GM19395 (cell line): ENCODE results near the gene LACTB.
"Not testable (repeated sequence)": the region's sequence is repeated elsewhere in the genome, so short reads cannot be mapped to it uniquely, and the experiment has no call there.

ENCODE experiments used
- ATAC-seq: cut with Tn5 transposase; IDR thresholded peaks from one replicate; pipeline ENCODE4 v1.9.1; 2021; ENCODE audit warnings: mild to moderate bottlenecking, moderate library complexity; ENCODE audit not compliant: unreplicated experiment

The LACTB gene

GRCh38 chr15:63089260-63090043 lies 32.2 kb upstream of the LACTB start:
- ATAC-seq: no peak

- ATAC-seq: no peak
Measured at GRCh38 chr15:63090472-63090871, 31.2 kb upstream of the LACTB start.

- no peak for ATAC-seq
Measured at GRCh38 chr15:63090887-63091286, 30.8 kb upstream of the LACTB start.

GRCh38 chr15:63091679-63092446 lies 29.8 kb upstream of the LACTB start:
- ATAC-seq: no peak

- no peak for ATAC-seq
Measured at GRCh38 chr15:63093486-63094205, 28.0 kb upstream of the LACTB start.

GRCh38 chr15:63094495-63094931 lies 27.1 kb upstream of the LACTB start:
- ATAC-seq: no peak

- no peak for ATAC-seq
Measured at GRCh38 chr15:63096178-63096577, 25.5 kb upstream of the LACTB start.

GRCh38 chr15:63098901-63099300 lies 22.8 kb upstream of the LACTB start:
- ATAC-seq: not testable (repeated sequence)

GRCh38 chr15:63099581-63099980 lies 22.1 kb upstream of the LACTB start:
- ATAC-seq: not testable (repeated sequence)

- no peak for ATAC-seq
Measured at GRCh38 chr15:63103416-63103815, 18.2 kb upstream of the LACTB start.

- no peak for ATAC-seq
Measured at GRCh38 chr15:63104727-63105126, 16.9 kb upstream of the LACTB start.

GRCh38 chr15:63105354-63105753 lies 16.3 kb upstream of the LACTB start:
- not testable (repeated sequence) for ATAC-seq

GRCh38 chr15:63107895-63108546 lies 13.6 kb upstream of the LACTB start:
- no peak for ATAC-seq

- no peak for ATAC-seq
Measured at GRCh38 chr15:63109498-63109897, 12.2 kb upstream of the LACTB start.

- ATAC-seq: no peak
Measured at GRCh38 chr15:63109920-63110319, 11.7 kb upstream of the LACTB start.

- no peak for ATAC-seq
Measured at GRCh38 chr15:63110428-63111026, 11.1 kb upstream of the LACTB start.

GRCh38 chr15:63111481-63111880 lies 10.2 kb upstream of the LACTB start:
- ATAC-seq: no peak

GRCh38 chr15:63112871-63113270 lies 8.8 kb upstream of the LACTB start:
- ATAC-seq: no peak

- no peak for ATAC-seq
Measured at GRCh38 chr15:63114465-63114864, 7.2 kb upstream of the LACTB start.

- ATAC-seq: no peak
Measured at GRCh38 chr15:63118854-63119253, 2.8 kb upstream of the LACTB start.
